Upper lobe of left lung (tissue), 4 donors: Measurements from ENCODE around the gene CCT5.

ENCODE experiments used
- CTCF ChIP-seq, 6 experiments: fragments of 450-650 bp in 4 of 6; fragments of 200-600 bp in 2 of 6; sonication (generic) in 2 of 6; IDR thresholded peaks; one replicate each; pipeline ENCODE4 v1.5.1; 2016 to 2019; ENCODE audit warnings: antibody characterized with exemption in 6 of 6
- EP300 ChIP-seq, 4 donors: sonication (generic); formaldehyde crosslinking; IDR thresholded peaks; one replicate each; pipeline ENCODE4 v1.5.1; 2017; ENCODE audit warnings: antibody characterized with exemption in 4 of 4, control low read depth in 2 of 4
- POLR2A ChIP-seq, 4 donors: fragments of 450-650 bp; IDR thresholded peaks; one replicate each; pipeline ENCODE4 v1.5.1; 2016 to 2017; ENCODE audit warnings: antibody characterized with exemption in 4 of 4, mild to moderate bottlenecking in 2 of 4
- POLR2AphosphoS5 ChIP-seq, 2 donors: sonication (generic); formaldehyde crosslinking; IDR thresholded peaks; one replicate each; pipeline ENCODE4 v1.5.1; 2017; ENCODE audit warnings: antibody characterized with exemption in 2 of 2

DNA sequence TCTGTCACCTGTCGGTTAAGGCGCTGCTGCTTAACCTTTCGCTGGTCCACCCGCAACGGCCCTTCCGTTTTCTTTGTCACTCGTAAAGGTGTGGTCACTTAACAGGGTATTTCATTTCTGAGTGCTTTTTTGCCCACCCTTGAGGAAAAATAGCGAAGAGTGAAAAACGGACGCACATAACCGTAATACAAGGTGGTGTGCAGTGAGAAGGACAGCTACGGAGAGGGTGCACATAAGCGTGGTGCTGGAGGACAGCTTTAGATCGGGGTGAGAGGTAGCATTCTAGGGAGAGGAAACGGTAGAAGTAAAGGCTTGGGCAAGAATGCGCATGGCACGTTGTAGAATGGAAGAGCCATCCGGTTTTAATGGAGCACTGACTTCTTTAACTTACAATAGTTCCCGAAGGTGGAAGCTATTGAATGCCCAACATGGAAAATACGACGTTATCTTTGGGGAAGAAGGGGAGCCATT, 761 bp downstream of the CCT5 start:
- TF ChIP-seq CTCF (IDR thresholded peaks at IDR 0.05) (no peak), POLR2A (IDR thresholded peaks at IDR 0.05) (no peak), EP300 (IDR thresholded peaks at IDR 0.05) (no peak), POLR2AphosphoS5 (IDR thresholded peaks at IDR 0.05) (no peak)
